PC-9 (cell line): Measurements from ENCODE around the gene LAMTOR2. TPM values are rescaled to one million over a fixed set of nuclear protein-coding genes. Genes with fewer than 3 reads are reported as not detected.

Experiments used
- BruUV-seq: library from RNA; stranded (reverse); fragments of 400-500 nt; replicated peaks from 2 replicates; lab custom pipeline; 2021; lab: Mats Ljungman, UMichigan
- CTCF ChIA-PET: fragments of 300-600 bp; sonication (Branson Sonifier 250); formaldehyde crosslinking; loops from one replicate; lab custom pipeline; 2022; ENCODE audit warnings: antibody characterized with exemption; lab: Charles Lee
- POLR2A ChIA-PET: fragments of 300-600 bp; sonication (Branson Sonifier 250); formaldehyde crosslinking; loops from one replicate; lab custom pipeline; 2022; ENCODE audit warnings: antibody characterized with exemption; ENCODE audit not compliant: unreplicated experiment; lab: Charles Lee
- DNase-seq, 2 experiments: peaks; one replicate each; pipeline versions ENCODE4 v3.0.0 to v3.0.0-alpha.2; 2015 to 2022; ENCODE audit warnings: mixed read lengths in 1 of 2
- H2AFZ ChIP-seq: fragments of 200-600 bp; sonication (generic); 2 replicates; pipeline ENCODE4 v1.8.1; 2017; ENCODE audit warnings: antibody characterized with exemption
- H3F3A ChIP-seq: fragments of 200-600 bp; sonication (generic); 2 replicates; pipeline ENCODE4 v1.8.1; 2017; ENCODE audit warnings: antibody characterized with exemption, mild to moderate bottlenecking, low read depth; ENCODE audit not compliant: insufficient read depth
- H3K27ac ChIP-seq: fragments of 200-600 bp; sonication (generic); 2 replicates; pipeline ENCODE4 v1.6.1; 2016; ENCODE audit warnings: mixed run types
- H3K27me3 ChIP-seq: fragments of 200-600 bp; sonication (generic); 2 replicates; pipeline ENCODE4 v1.6.1; 2016; ENCODE audit warnings: low read depth, mixed run types; ENCODE audit not compliant: insufficient read depth
- H3K36me3 ChIP-seq: fragments of 200-600 bp; sonication (generic); 2 replicates; pipeline ENCODE4 v1.6.1; 2016; ENCODE audit warnings: low read depth, mixed run types
- H3K4me1 ChIP-seq: fragments of 200-600 bp; sonication (generic); replicated peaks from 2 replicates; pipeline ENCODE4 v1.6.1; 2016; ENCODE audit warnings: mixed run types; ENCODE audit not compliant: insufficient read depth
- H3K4me2 ChIP-seq: fragments of 200-600 bp; sonication (generic); 2 replicates; pipeline ENCODE4 v1.6.1; 2017; ENCODE audit warnings: mixed run types
- H3K4me3 ChIP-seq: fragments of 200-600 bp; sonication (generic); 2 replicates; pipeline ENCODE4 v1.6.1; 2016; ENCODE audit warnings: mixed run types
- H3K79me2 ChIP-seq: fragments of 200-600 bp; sonication (generic); 2 replicates; pipeline ENCODE4 v1.6.1; 2017; ENCODE audit warnings: low read depth, mixed run types
- H3K9me2 ChIP-seq: fragments of 200-600 bp; sonication (generic); 2 replicates; pipeline ENCODE4 v1.8.1; 2017; ENCODE audit warnings: mild to moderate bottlenecking; ENCODE audit not compliant: insufficient read depth
- H3K9me3 ChIP-seq: fragments of 200-600 bp; sonication (generic); 2 replicates; pipeline ENCODE4 v1.8.1; 2016; ENCODE audit warnings: low read depth; ENCODE audit not compliant: insufficient read depth
- H4K20me1 ChIP-seq: fragments of 200-600 bp; sonication (generic); 2 replicates; pipeline ENCODE4 v1.8.1; 2017; ENCODE audit not compliant: insufficient read depth
- EZH2 ChIP-seq: fragments of 200-600 bp; sonication (generic); IDR thresholded peaks from 2 replicates; pipeline ENCODE4 v1.8.0; 2017; ENCODE audit warnings: antibody characterized with exemption, low read depth
- intact Hi-C: fragments of 100-400 bp; cut with micrococcal nuclease; formaldehyde crosslinking; loops from one replicate; pipeline ENCODE4 v1.10.0; 2022; ENCODE audit not compliant: unreplicated experiment
- total RNA-seq: library from RNA; stranded (reverse); gene quantifications from 2 replicates; pipeline ENCODE4 v1.2.3, GENCODE V29; 2021
- TF ChIP-seq, protein P1 (sequence below): fragments of 200-600 bp; sonication (generic); conservative IDR thresholded peaks from 2 replicates; pipeline ENCODE4 v1.6.1; 2017; ENCODE audit warnings: mixed run types, antibody characterized with exemption, mild to moderate bottlenecking, moderate library complexity

The LAMTOR2 gene
- total RNA-seq, 1 experiment from 2014 or later: 76.8 TPM

GRCh38 chr1:156053768-156054499 lies 648 bp upstream of the LAMTOR2 start, which contains the start of gene UBQLN4:
Gene UBQLN4 (minus strand): TSS chr1:156053798. CDS start chr1:156053701, 97 bp downstream.
- DNase-seq: peak; percentile 58 to 85
- Histone ChIP-seq H3K4me1 (peaks cover 11% of the 10 kb centered on the region; the same call in 1 of the 2 replicates), H3K4me2 (peak within 1 kb of the TSS; percentile 89), H3K4me3 (peak within 1 kb of the TSS; percentile 84), H3K9me3 (no peaks in the 10 kb centered on the region), H2AFZ (peak within 1 kb of the TSS; percentile 94), H3K9me2 (no peaks in the 10 kb centered on the region), H4K20me1 (0 out of 2 replicates have a peak, but pooled peaks cover 6% of the 10 kb centered on the region), H3F3A (peaks cover 6% of the 10 kb centered on the region), H3K79me2 (peaks cover 38% of the 10 kb centered on the region), H3K27ac (peak within 1 kb of the TSS; percentile 85), H3K36me3 (0 out of 2 replicates have a peak, but pooled peaks cover 9% of the 10 kb centered on the region), H3K27me3 (no peaks in the 10 kb centered on the region)
- no peak for TF ChIP-seq EZH2
- TF ChIP-seq, protein P1, sequence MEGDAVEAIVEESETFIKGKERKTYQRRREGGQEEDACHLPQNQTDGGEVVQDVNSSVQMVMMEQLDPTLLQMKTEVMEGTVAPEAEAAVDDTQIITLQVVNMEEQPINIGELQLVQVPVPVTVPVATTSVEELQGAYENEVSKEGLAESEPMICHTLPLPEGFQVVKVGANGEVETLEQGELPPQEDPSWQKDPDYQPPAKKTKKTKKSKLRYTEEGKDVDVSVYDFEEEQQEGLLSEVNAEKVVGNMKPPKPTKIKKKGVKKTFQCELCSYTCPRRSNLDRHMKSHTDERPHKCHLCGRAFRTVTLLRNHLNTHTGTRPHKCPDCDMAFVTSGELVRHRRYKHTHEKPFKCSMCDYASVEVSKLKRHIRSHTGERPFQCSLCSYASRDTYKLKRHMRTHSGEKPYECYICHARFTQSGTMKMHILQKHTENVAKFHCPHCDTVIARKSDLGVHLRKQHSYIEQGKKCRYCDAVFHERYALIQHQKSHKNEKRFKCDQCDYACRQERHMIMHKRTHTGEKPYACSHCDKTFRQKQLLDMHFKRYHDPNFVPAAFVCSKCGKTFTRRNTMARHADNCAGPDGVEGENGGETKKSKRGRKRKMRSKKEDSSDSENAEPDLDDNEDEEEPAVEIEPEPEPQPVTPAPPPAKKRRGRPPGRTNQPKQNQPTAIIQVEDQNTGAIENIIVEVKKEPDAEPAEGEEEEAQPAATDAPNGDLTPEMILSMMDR: peak; percentile 36; the same call in 1 of the 2 replicates
- TSS peak; percentile 82 for BruUV-seq
- intact Hi-C loops: loop anchor here (1.0 kb wide), 1 partner anchor 228 kb away; the partner anchor contains the start of gene SMG5
- ChIA-PET CTCF (interaction anchor here (0.7 to 1.0 kb wide), 2 partner anchors 61 to 122 kb away, joined by 3 to 16 read pairs; partner anchors contain the start of gene LMNA), POLR2A (interaction anchor here (0.6 kb wide), 1 partner anchor 70 kb away, joined by 3 read pairs; no protein-coding TSS in a partner anchor)

DNA sequence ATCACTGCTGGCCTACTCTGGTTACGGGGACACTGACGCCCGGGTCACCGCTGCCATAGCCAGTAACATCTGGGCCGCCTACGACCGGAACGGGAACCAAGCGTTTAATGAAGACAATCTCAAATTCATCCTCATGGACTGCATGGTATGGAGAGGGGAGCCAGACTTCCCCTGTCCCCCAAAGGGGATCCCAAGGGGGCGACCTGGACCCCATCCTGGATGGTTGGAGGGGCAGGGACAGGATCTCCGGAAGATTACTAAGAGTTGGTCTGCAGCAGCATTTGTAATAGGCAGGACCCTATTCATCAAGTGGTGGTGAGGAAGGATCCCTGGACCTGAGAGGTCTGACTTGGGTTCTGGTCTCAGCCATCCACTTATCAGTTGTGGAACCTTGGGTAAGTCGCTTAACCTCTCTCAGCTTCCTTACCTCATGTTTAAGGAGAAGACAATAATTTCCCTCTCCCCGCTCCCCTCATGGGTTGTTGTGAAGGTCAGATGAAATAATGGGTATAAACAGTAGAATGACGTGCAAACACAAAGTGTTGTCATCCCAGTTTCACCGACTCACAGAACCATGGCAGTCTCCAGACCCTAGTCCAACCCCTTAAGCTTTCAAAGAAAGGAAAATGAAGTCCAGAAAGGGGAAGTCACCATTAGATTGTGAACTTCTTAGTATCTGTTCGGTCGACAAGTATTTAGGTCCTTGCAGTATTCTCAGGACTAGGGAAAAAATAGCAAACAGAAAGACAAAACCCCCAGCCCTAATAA lies 883 bp downstream of the LAMTOR2 start:
- intact Hi-C loops: no loop called here
- Histone ChIP-seq H3K9me2 (no peaks in the 10 kb centered on the region), H3K9me3 (no peaks in the 10 kb centered on the region), H3K4me1 (peaks cover 11% of the 10 kb centered on the region; the same call in 1 of the 2 replicates), H2AFZ (peak overlapping the region; percentile 94), H4K20me1 (0 out of 2 replicates have a peak, but pooled peaks cover 6% of the 10 kb centered on the region), H3K27ac (no peak overlapping the region), H3K4me3 (peak overlapping the region; percentile 84), H3K79me2 (peaks cover 38% of the 10 kb centered on the region), H3F3A (peaks cover 6% of the 10 kb centered on the region), H3K36me3 (no peaks in the 10 kb centered on the region), H3K4me2 (peak overlapping the region; percentile 89), H3K27me3 (no peaks in the 10 kb centered on the region)
- CTCF ChIA-PET: no interaction called here
- BruUV-seq: no TSS peak
- TF ChIP-seq, protein P1: no peak
- TF ChIP-seq EZH2: no peak
- DNase-seq: no peak
- POLR2A ChIA-PET: no interaction called here

GRCh38 chr1:156056326-156056849 lies 1.8 kb downstream of the LAMTOR2 start:
- intact Hi-C loops: no loop called here
- DNase-seq: no peak
- no TSS peak for BruUV-seq
- Histone ChIP-seq H3K9me3 (no peaks in the 10 kb centered on the region), H3K4me3 (no peak overlapping the region), H2AFZ (no peak overlapping the region), H3K36me3 (no peaks in the 10 kb centered on the region), H3K27ac (no peak overlapping the region), H3K4me1 (peaks cover 11% of the 10 kb centered on the region; the same call in 1 of the 2 replicates), H3K4me2 (no peak overlapping the region), H3K79me2 (peaks cover 36% of the 10 kb centered on the region), H3K9me2 (no peaks in the 10 kb centered on the region), H3K27me3 (no peaks in the 10 kb centered on the region), H4K20me1 (0 out of 2 replicates have a peak, but pooled peaks cover 6% of the 10 kb centered on the region), H3F3A (peaks cover 9% of the 10 kb centered on the region)
- TF ChIP-seq EZH2: no peak
- TF ChIP-seq, protein P1: no peak
- POLR2A ChIA-PET: no interaction called here
- CTCF ChIA-PET: no interaction called here
